Activated T-helper 1 cell treated with anti-CD3 and anti-CD28 coated beads, Interleukin-2, amount 50 U/mL, for 16 hours (primary cell): ENCODE data around the gene PTPRG.

Experiments
- DNase-seq, 2 donors: peaks; one replicate each; pipeline ENCODE4 v3.0.0-alpha.2; 2020; ENCODE audit warnings: low read depth in 1 of 2, low spot score in 1 of 2

Gene PTPRG

GRCh38 chr3:62094461-62094860, 533.1 kb downstream of the PTPRG start:
- DNase-seq, result no peak

GRCh38 chr3:62095080-62095479, 533.7 kb downstream of the PTPRG start:
- no peak for DNase-seq

GRCh38 chr3:62095756-62096155, 534.4 kb downstream of the PTPRG start:
- no peak for DNase-seq

GRCh38 chr3:62096521-62096920, 535.1 kb downstream of the PTPRG start:
- DNase-seq, result no peak

- no peak for DNase-seq
These were observed 535.8 kb downstream of the PTPRG start for GRCh38 chr3:62097121-62097520.

- no peak for DNase-seq
These were observed 537.4 kb downstream of the PTPRG start for GRCh38 chr3:62098646-62099365.

GRCh38 chr3:62100282-62100989, 539.1 kb downstream of the PTPRG start:
- DNase-seq, result no peak

GRCh38 chr3:62101488-62101887, 540.1 kb downstream of the PTPRG start:
- DNase-seq, result no peak

GRCh38 chr3:62103531-62103930, 542.2 kb downstream of the PTPRG start:
- no peak for DNase-seq

GRCh38 chr3:62109534-62109933, 548.2 kb downstream of the PTPRG start:
- no peak for DNase-seq

GRCh38 chr3:62110443-62111225, 549.3 kb downstream of the PTPRG start:
- no peak for DNase-seq

- DNase-seq, result no peak
These were observed 551.7 kb downstream of the PTPRG start for GRCh38 chr3:62113092-62113491.

GRCh38 chr3:62114763-62115162, 553.4 kb downstream of the PTPRG start:
- no peak for DNase-seq

GRCh38 chr3:62117903-62118548, 556.7 kb downstream of the PTPRG start:
- DNase-seq, result no peak

GRCh38 chr3:62119139-62119538, 557.8 kb downstream of the PTPRG start:
- no peak for DNase-seq

GRCh38 chr3:62122819-62123218, 561.4 kb downstream of the PTPRG start:
- DNase-seq, result no peak

- no peak for DNase-seq
These were observed 564.0 kb downstream of the PTPRG start for GRCh38 chr3:62125380-62125779.

GRCh38 chr3:62127116-62127515, 565.7 kb downstream of the PTPRG start:
- no peak for DNase-seq

- no peak for DNase-seq
These were observed 566.7 kb downstream of the PTPRG start for GRCh38 chr3:62128051-62128450.

- no peak for DNase-seq
These were observed 567.3 kb downstream of the PTPRG start for GRCh38 chr3:62128681-62129080.

GRCh38 chr3:62131050-62131449, 569.7 kb downstream of the PTPRG start:
- no peak for DNase-seq
